Endothelial cell of umbilical vein (primary cell): ENCODE measurements around the gene KCNS1. TPM values are rescaled to one million over a fixed set of nuclear protein-coding genes. Genes with fewer than 3 reads are reported as not detected.

Experiments used
- BruUV-seq: library from RNA; stranded (reverse); fragments of 400-500 nt; replicated peaks from 2 replicates; lab custom pipeline; 2021; lab: Mats Ljungman, UMichigan
- CTCF ChIA-PET: fragments of 300-600, 350-600 bp; sonication (Branson Sonifier 250); formaldehyde crosslinking; loops from one replicate; lab custom pipeline; 2021; ENCODE audit warnings: antibody characterized with exemption, inconsistent platforms; lab: Charles Lee
- POLR2A ChIA-PET: fragments of 300-600, 350-600 bp; sonication (Branson Sonifier 250); formaldehyde crosslinking; loops from one replicate; lab custom pipeline; 2021; ENCODE audit warnings: antibody characterized with exemption, inconsistent platforms; lab: Charles Lee
- DNase-seq: peaks from one replicate; pipeline ENCODE4 v3.0.0-alpha.2; 2011; ENCODE audit warnings: low read depth, low spot score
- FAIRE-seq: peaks from 2 replicates; lab custom pipeline; 2011; peaks lifted over from hg19 to GRCh38; lab: Jason Lieb, UNC
- H2AFZ ChIP-seq: 2 replicates; pipeline ENCODE4 v1.6.0; 2012; ENCODE audit warnings: low read depth, low read length, control low read depth, inconsistent platforms
- H3K27ac ChIP-seq: 2 replicates; pipeline ENCODE4 v1.5.1; 2011; ENCODE audit warnings: low read depth, mild to moderate bottlenecking, control low read depth, low read length, moderate library complexity; ENCODE audit not compliant: insufficient read depth
- H3K27me3 ChIP-seq, 2 experiments: 2 replicates each; pipeline versions ENCODE4 v1.6.0 to v1.6.1; 2011; ENCODE audit warnings: low read length in 2 of 2, mixed read lengths in 1 of 2; ENCODE audit not compliant: control insufficient read depth in 2 of 2, insufficient read depth in 2 of 2
- H3K36me3 ChIP-seq, 2 experiments: 2 replicates in 1 of 2; 3 replicates in 1 of 2; pipeline ENCODE4 v1.5.1; 2011; ENCODE audit warnings: low read length in 2 of 2, mild to moderate bottlenecking in 1 of 2, moderate library complexity in 1 of 2; ENCODE audit not compliant: control insufficient read depth in 2 of 2, insufficient read depth in 2 of 2; ENCODE audit errors: extremely low read depth in 1 of 2
- H3K4me1 ChIP-seq: 3 replicates; pipeline ENCODE4 v1.5.1; 2011; ENCODE audit warnings: mild to moderate bottlenecking, low read length; ENCODE audit not compliant: control insufficient read depth, insufficient read depth; ENCODE audit errors: extremely low read depth
- H3K4me2 ChIP-seq: 2 replicates; pipeline ENCODE4 v1.6.1; 2011; ENCODE audit warnings: low read length, control low read depth, mixed read lengths; ENCODE audit not compliant: insufficient read depth
- H3K4me3 ChIP-seq, 3 experiments: fragments of 200-600 bp in 1 of 3; sonication (generic), shearing (Covaris generic) in 1 of 3; replicated peaks in 1 of 3; 2 replicates each; pipeline ENCODE4 v1.5.1; 2011 to 2016; ENCODE audit warnings: control low read depth in 3 of 3, low read length in 3 of 3, mild to moderate bottlenecking in 2 of 3, inconsistent platforms in 1 of 3, low read depth in 1 of 3, moderate library complexity in 1 of 3; ENCODE audit not compliant: insufficient read depth in 1 of 3
- H3K79me2 ChIP-seq: 2 replicates; pipeline ENCODE4 v1.6.0; 2012; ENCODE audit warnings: low read length, inconsistent platforms; ENCODE audit not compliant: control insufficient read depth, insufficient read depth
- H3K9ac ChIP-seq: replicated peaks from 2 replicates; pipeline ENCODE3; 2011; ENCODE audit warnings: low read length, control low read depth; ENCODE audit not compliant: insufficient read depth; ENCODE audit errors: extremely low read depth
- H3K9me1 ChIP-seq: replicated peaks from 3 replicates; pipeline ENCODE4 v1.6.0; 2011; ENCODE audit warnings: mild to moderate bottlenecking, low read length; ENCODE audit not compliant: control insufficient read depth, insufficient read depth; ENCODE audit errors: extremely low read depth
- H3K9me3 ChIP-seq: replicated peaks from 2 replicates; pipeline ENCODE4 v1.5.1; 2012; ENCODE audit warnings: low read length, inconsistent platforms; ENCODE audit not compliant: control insufficient read depth, insufficient read depth
- H4K20me1 ChIP-seq: replicated peaks from 2 replicates; pipeline ENCODE3; 2011; ENCODE audit warnings: mild to moderate bottlenecking, low read length; ENCODE audit not compliant: control insufficient read depth, insufficient read depth; ENCODE audit errors: extremely low read depth
- CTCF ChIP-seq, 2 donors: IDR thresholded peaks; 1 replicate in 1 of 2; 2 replicates in 1 of 2; pipeline ENCODE4 v1.5.1; 2011; ENCODE audit warnings: low read length in 2 of 2, mild to moderate bottlenecking in 2 of 2, moderate library complexity in 2 of 2, control low read depth in 1 of 2, inconsistent platforms in 1 of 2, low read depth in 1 of 2; ENCODE audit not compliant: insufficient read depth in 1 of 2; ENCODE audit errors: extremely low read depth in 1 of 2
- EZH2 ChIP-seq: IDR thresholded peaks from 2 replicates; pipeline ENCODE4 v1.6.1; 2012; ENCODE audit warnings: borderline replicate concordance, low read depth, mild to moderate bottlenecking, moderate library complexity, low read length, inconsistent platforms; ENCODE audit not compliant: severe bottlenecking
- FOS ChIP-seq: IDR thresholded peaks from 2 replicates; pipeline ENCODE4 v1.6.1; 2011; ENCODE audit warnings: mild to moderate bottlenecking, low read length, moderate library complexity, borderline replicate concordance; ENCODE audit not compliant: insufficient read depth
- GATA2 ChIP-seq: IDR thresholded peaks from 2 replicates; pipeline ENCODE4 v1.7.0; 2011; ENCODE audit warnings: low read depth, mild to moderate bottlenecking, moderate library complexity, mixed read lengths, low read length; ENCODE audit not compliant: insufficient read length, insufficient read depth
- JUN ChIP-seq: IDR thresholded peaks from 2 replicates; pipeline ENCODE4 v1.6.1; 2011; ENCODE audit warnings: borderline replicate concordance, low read depth; ENCODE audit not compliant: insufficient read length, insufficient read depth
- MAX ChIP-seq: IDR thresholded peaks from 2 replicates; pipeline ENCODE4 v1.6.1; 2011; ENCODE audit not compliant: insufficient read depth, insufficient read length
- MYC ChIP-seq: IDR thresholded peaks from one replicate; pipeline ENCODE4 v1.6.1; 2011; ENCODE audit warnings: mild to moderate bottlenecking, low read depth, low read length
- POLR2A ChIP-seq: IDR thresholded peaks from 2 replicates; pipeline ENCODE4 v1.6.1; 2012; ENCODE audit warnings: low read depth, mild to moderate bottlenecking, control low read depth, low read length
- POLR2AphosphoS5 ChIP-seq: IDR thresholded peaks from 2 replicates; pipeline ENCODE4 v1.6.1; 2012; ENCODE audit warnings: low read depth, mild to moderate bottlenecking, control low read depth, low read length, moderate library complexity; ENCODE audit not compliant: insufficient read depth
- dilution Hi-C: fragments of 300-500 bp; cut with MboI; formaldehyde crosslinking; loops from one replicate; pipeline ENCODE4 v1.15.0; 2019; ENCODE audit warnings: low sequenced_read_pairs; ENCODE audit not compliant: extremely low pct_ligation_motif_present
- intact Hi-C: fragments of 100-400 bp; cut with micrococcal nuclease; formaldehyde crosslinking; loops from one replicate; pipeline ENCODE4 v1.10.0; 2022
- polyA plus RNA-seq, 4 experiments: library from polyadenylated mRNA; depleted of rRNA in 3 of 4; stranded (reverse) in 3 of 4; unstranded in 1 of 4; fragments of >200 nt; gene quantifications; 2 replicates each; pipeline versions ENCODE4 v1.2.1 to v1.2.3, GENCODE V29; 2011 to 2012; ENCODE audit warnings: missing spikeins in 1 of 4
- total RNA-seq: library from RNA; stranded (reverse); gene quantifications from 2 replicates; pipeline ENCODE4 v1.2.3, GENCODE V29; 2021

The KCNS1 gene
- total and polyA plus RNA-seq, 2 donors (not counting 3 experiments of a cell fraction or from before 2014, with no cell fraction given): 0.14 to 0.29 TPM

- no peak overlapping the region for H3K4me3 ChIP-seq
- H3K79me2 ChIP-seq: no peaks in the 10 kb centered on the region
- dilution Hi-C loops (no loop called here), intact Hi-C loops (no loop called here)
- no peak for TF ChIP-seq MAX
- TF ChIP-seq GATA2: no peak
- no peak for TF ChIP-seq FOS
- no peak for TF ChIP-seq JUN
- no peak for TF ChIP-seq EZH2
- no peak for TF ChIP-seq CTCF (IDR thresholded peaks at IDR 0.05; ENCODE audit: extremely low read depth in 1 of 2, insufficient read depth in 1 of 2, low read depth in 1 of 2, low read length in 2 of 2)
- no peak for TF ChIP-seq POLR2A
- no peak for TF ChIP-seq MYC
- no peak for TF ChIP-seq POLR2AphosphoS5
- no peak overlapping the region for H3K27ac ChIP-seq
- no TSS peak for BruUV-seq
- FAIRE-seq (no peak), DNase-seq (no peak)
- H3K9ac ChIP-seq: no peak overlapping the region
- no peaks in the 10 kb centered on the region for H3K4me1 ChIP-seq
- no peaks in the 10 kb centered on the region for H3K9me1 ChIP-seq
- no peak overlapping the region for H2AFZ ChIP-seq
- no peak overlapping the region for H3K4me2 ChIP-seq
- H4K20me1 ChIP-seq: no peaks in the 10 kb centered on the region
- no peaks in the 10 kb centered on the region for H3K9me3 ChIP-seq
- ChIA-PET POLR2A (no interaction called here), CTCF (interaction anchor here (0.6 kb wide), 1 partner anchor 10 kb away, joined by 3 read pairs; no protein-coding TSS in a partner anchor)
- no peaks in the 10 kb centered on the region for H3K36me3 ChIP-seq
- peaks cover 7% of the 10 kb centered on the region in 2 experiments for H3K27me3 ChIP-seq
Observed at GRCh38 chr20:45149062-45149461, 48.1 kb upstream of the KCNS1 start.
